K562 (cell line): ENCODE data around the gene ZDHHC20.

Experiments used
- ARID3B ChIP-seq: fragments of 250-450 bp; sonication (Bioruptor Pico); IDR thresholded peaks from 2 replicates; pipeline ENCODE4 v1.4.0; 2020; ENCODE audit warnings: borderline replicate concordance
- CCNT2 ChIP-seq: IDR thresholded peaks from 2 replicates; pipeline ENCODE4 v1.6.1; 2011; ENCODE audit warnings: borderline replicate concordance, low read depth, mild to moderate bottlenecking, moderate library complexity, mixed read lengths, low read length; ENCODE audit not compliant: insufficient read length; ENCODE audit errors: extremely low read depth
- HDGF ChIP-seq: fragments of 450-650 bp; IDR thresholded peaks from 2 replicates; pipeline ENCODE4 v1.6.1; 2016
- PATZ1 ChIP-seq: fragments of 250-450 bp; sonication (Bioruptor Pico); IDR thresholded peaks from 2 replicates; pipeline ENCODE4 v1.5.0; 2020; ENCODE audit warnings: mild to moderate bottlenecking, borderline replicate concordance
- PHF8 ChIP-seq: fragments of 200-600 bp; sonication (generic); IDR thresholded peaks from 2 replicates; pipeline ENCODE4 v1.6.1; 2012; ENCODE audit warnings: mixed run types, mild to moderate bottlenecking, inconsistent platforms, low read length, moderate library complexity, borderline replicate concordance
- POLR2A ChIP-seq: fragments of 450-650 bp; conservative IDR thresholded peaks from 2 replicates; pipeline ENCODE4 v1.6.1; 2016
- PREB ChIP-seq: sonication (generic); formaldehyde crosslinking; IDR thresholded peaks from 2 replicates; pipeline ENCODE4 v1.8.1; 2023; ENCODE audit warnings: mild to moderate bottlenecking, missing genetic modification reagents
- RAD21 ChIP-seq, 2 experiments: fragments of 250-450 bp in 1 of 2; fragments of 450-650 bp in 1 of 2; sonication (Bioruptor Pico) in 1 of 2; formaldehyde crosslinking in 1 of 2; IDR thresholded peaks in 1 of 2; conservative IDR thresholded peaks in 1 of 2; 2 replicates each; pipeline versions ENCODE4 v1.4.0 to v1.8.0; 2020 to 2022; ENCODE audit warnings: mild to moderate bottlenecking in 2 of 2, moderate library complexity in 1 of 2
- TARDBP ChIP-seq: fragments of 450-650 bp; IDR thresholded peaks from 2 replicates; pipeline ENCODE4 v1.6.1; 2016
- ZBTB12 ChIP-seq: fragments of 250-450 bp; sonication (Bioruptor Pico); IDR thresholded peaks from 2 replicates; pipeline ENCODE4 v1.4.0; 2020
- ZNF133 ChIP-seq: fragments of 250-450 bp; sonication (Bioruptor Pico); IDR thresholded peaks from 2 replicates; pipeline ENCODE4 v1.4.0; 2020; ENCODE audit warnings: mild to moderate bottlenecking
- ZNF324 ChIP-seq: fragments of 250-450 bp; sonication (Bioruptor Pico); IDR thresholded peaks from 2 replicates; pipeline ENCODE4 v1.4.0; 2020; ENCODE audit warnings: mild to moderate bottlenecking
- ZNF75A ChIP-seq: fragments of 450-650 bp; formaldehyde crosslinking; IDR thresholded peaks from 2 replicates; pipeline ENCODE4 v1.4.0; 2020; ENCODE audit warnings: mild to moderate bottlenecking
- ZSCAN29 ChIP-seq: fragments of 450-650 bp; IDR thresholded peaks from 2 replicates; pipeline ENCODE4 v1.6.1; 2017

- no peak for TF ChIP-seq ZNF133 (CRISPR knock-in tag)
- no peak for TF ChIP-seq POLR2A
- TF ChIP-seq ZNF324 (CRISPR knock-in tag) = no peak
- no peak for TF ChIP-seq ZBTB12 (CRISPR knock-in tag)
- TF ChIP-seq RAD21 (CRISPR knock-in tag; conservative IDR thresholded peaks at IDR 0.05 in 1 of 2, IDR thresholded peaks at IDR 0.05 in 1 of 2) = no peak
- no peak for TF ChIP-seq ARID3B (CRISPR knock-in tag)
- no peak for TF ChIP-seq PATZ1 (CRISPR knock-in tag)
- no peak for TF ChIP-seq ZSCAN29
- no peak for TF ChIP-seq ZNF75A (CRISPR knock-in tag)
- TF ChIP-seq PREB (CRISPR knock-in tag) = no peak
- no peak for TF ChIP-seq TARDBP
- TF ChIP-seq CCNT2 = no peak
- no peak for TF ChIP-seq HDGF
- TF ChIP-seq PHF8 = no peak
Observed at GRCh38 chr13:21461131-21461530, 2.0 kb upstream of the ZDHHC20 start.
